Fibroblast of the conjunctiva (primary cell): ENCODE measurements around the gene METTL6.
"Not testable (repeated sequence)": the region's sequence is repeated elsewhere in the genome, so short reads cannot be mapped to it uniquely, and the experiment has no call there.

Experiments used
- DNase-seq: peaks from one replicate; pipeline ENCODE4 v3.0.0-alpha.2; 2010; ENCODE audit warnings: low read depth

The METTL6 gene

GRCh38 chr3:15427182-15427880 lies at the start of gene METTL6, which contains the start of gene EAF1:
TSS of gene METTL6 (minus strand) at chr3:15427544. CDS start at chr3:15426511, 1,033 bp downstream.
TSS of gene EAF1 (plus strand) at chr3:15427598. CDS start at chr3:15427780, 182 bp downstream.
- DNase-seq = peak; percentile 54

GRCh38 chr3:15476378-15476777 lies 49.0 kb upstream of the METTL6 start:
- DNase-seq = no peak

GRCh38 chr3:15475161-15475560 lies 47.8 kb upstream of the METTL6 start:
- DNase-seq = no peak

- no peak for DNase-seq
These were observed 44.5 kb upstream of the METTL6 start for GRCh38 chr3:15471861-15472260.

- no peak for DNase-seq
These were observed 43.5 kb upstream of the METTL6 start for GRCh38 chr3:15470849-15471248.

- no peak for DNase-seq
These were observed 42.9 kb upstream of the METTL6 start for GRCh38 chr3:15470261-15470660.

GRCh38 chr3:15467227-15468181 lies 40.2 kb upstream of the METTL6 start:
- DNase-seq = no peak

GRCh38 chr3:15465876-15466585 lies 38.7 kb upstream of the METTL6 start:
- DNase-seq = no peak

GRCh38 chr3:15462451-15462850 lies 35.1 kb upstream of the METTL6 start:
- DNase-seq = no peak

- DNase-seq = no peak
These were observed 33.7 kb upstream of the METTL6 start for GRCh38 chr3:15460891-15461531.

- DNase-seq = no peak
These were observed 31.0 kb upstream of the METTL6 start for GRCh38 chr3:15458212-15458780.

GRCh38 chr3:15456915-15457314 lies 29.6 kb upstream of the METTL6 start:
- DNase-seq = not testable (repeated sequence)

GRCh38 chr3:15456321-15456720 lies 29.0 kb upstream of the METTL6 start:
- DNase-seq = no peak

GRCh38 chr3:15455756-15456155 lies 28.4 kb upstream of the METTL6 start:
- no peak for DNase-seq

- DNase-seq = no peak
These were observed 27.6 kb upstream of the METTL6 start for GRCh38 chr3:15454965-15455364.

GRCh38 chr3:15453991-15454625 lies 26.8 kb upstream of the METTL6 start:
- no peak for DNase-seq

GRCh38 chr3:15453501-15453900 lies 26.2 kb upstream of the METTL6 start:
- no peak for DNase-seq

GRCh38 chr3:15452961-15453360 lies 25.6 kb upstream of the METTL6 start:
- no peak for DNase-seq

- DNase-seq = no peak
These were observed 24.8 kb upstream of the METTL6 start for GRCh38 chr3:15452156-15452555.

GRCh38 chr3:15451216-15452113 lies 24.1 kb upstream of the METTL6 start:
- no peak for DNase-seq
